ENCODE measurements around the gene CFAP69.

- TF ChIP-seq, protein P1, sequence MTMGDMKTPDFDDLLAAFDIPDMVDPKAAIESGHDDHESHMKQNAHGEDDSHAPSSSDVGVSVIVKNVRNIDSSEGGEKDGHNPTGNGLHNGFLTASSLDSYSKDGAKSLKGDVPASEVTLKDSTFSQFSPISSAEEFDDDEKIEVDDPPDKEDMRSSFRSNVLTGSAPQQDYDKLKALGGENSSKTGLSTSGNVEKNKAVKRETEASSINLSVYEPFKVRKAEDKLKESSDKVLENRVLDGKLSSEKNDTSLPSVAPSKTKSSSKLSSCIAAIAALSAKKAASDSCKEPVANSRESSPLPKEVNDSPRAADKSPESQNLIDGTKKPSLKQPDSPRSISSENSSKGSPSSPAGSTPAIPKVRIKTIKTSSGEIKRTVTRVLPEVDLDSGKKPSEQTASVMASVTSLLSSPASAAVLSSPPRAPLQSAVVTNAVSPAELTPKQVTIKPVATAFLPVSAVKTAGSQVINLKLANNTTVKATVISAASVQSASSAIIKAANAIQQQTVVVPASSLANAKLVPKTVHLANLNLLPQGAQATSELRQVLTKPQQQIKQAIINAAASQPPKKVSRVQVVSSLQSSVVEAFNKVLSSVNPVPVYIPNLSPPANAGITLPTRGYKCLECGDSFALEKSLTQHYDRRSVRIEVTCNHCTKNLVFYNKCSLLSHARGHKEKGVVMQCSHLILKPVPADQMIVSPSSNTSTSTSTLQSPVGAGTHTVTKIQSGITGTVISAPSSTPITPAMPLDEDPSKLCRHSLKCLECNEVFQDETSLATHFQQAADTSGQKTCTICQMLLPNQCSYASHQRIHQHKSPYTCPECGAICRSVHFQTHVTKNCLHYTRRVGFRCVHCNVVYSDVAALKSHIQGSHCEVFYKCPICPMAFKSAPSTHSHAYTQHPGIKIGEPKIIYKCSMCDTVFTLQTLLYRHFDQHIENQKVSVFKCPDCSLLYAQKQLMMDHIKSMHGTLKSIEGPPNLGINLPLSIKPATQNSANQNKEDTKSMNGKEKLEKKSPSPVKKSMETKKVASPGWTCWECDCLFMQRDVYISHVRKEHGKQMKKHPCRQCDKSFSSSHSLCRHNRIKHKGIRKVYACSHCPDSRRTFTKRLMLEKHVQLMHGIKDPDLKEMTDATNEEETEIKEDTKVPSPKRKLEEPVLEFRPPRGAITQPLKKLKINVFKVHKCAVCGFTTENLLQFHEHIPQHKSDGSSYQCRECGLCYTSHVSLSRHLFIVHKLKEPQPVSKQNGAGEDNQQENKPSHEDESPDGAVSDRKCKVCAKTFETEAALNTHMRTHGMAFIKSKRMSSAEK (CRISPR knock-in tag; IDR thresholded peaks at IDR 0.05; ENCODE audit: borderline replicate concordance): no peak
- no peak for TF ChIP-seq GRHL2 (CRISPR knock-in tag; IDR thresholded peaks at IDR 0.05; ENCODE audit: insufficient replicate concordance, severe bottlenecking)
- no peak for TF ChIP-seq TCF7 (CRISPR knock-in tag; IDR thresholded peaks at IDR 0.05; ENCODE audit: low read depth)
- TF ChIP-seq, protein P2, sequence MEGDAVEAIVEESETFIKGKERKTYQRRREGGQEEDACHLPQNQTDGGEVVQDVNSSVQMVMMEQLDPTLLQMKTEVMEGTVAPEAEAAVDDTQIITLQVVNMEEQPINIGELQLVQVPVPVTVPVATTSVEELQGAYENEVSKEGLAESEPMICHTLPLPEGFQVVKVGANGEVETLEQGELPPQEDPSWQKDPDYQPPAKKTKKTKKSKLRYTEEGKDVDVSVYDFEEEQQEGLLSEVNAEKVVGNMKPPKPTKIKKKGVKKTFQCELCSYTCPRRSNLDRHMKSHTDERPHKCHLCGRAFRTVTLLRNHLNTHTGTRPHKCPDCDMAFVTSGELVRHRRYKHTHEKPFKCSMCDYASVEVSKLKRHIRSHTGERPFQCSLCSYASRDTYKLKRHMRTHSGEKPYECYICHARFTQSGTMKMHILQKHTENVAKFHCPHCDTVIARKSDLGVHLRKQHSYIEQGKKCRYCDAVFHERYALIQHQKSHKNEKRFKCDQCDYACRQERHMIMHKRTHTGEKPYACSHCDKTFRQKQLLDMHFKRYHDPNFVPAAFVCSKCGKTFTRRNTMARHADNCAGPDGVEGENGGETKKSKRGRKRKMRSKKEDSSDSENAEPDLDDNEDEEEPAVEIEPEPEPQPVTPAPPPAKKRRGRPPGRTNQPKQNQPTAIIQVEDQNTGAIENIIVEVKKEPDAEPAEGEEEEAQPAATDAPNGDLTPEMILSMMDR (IDR thresholded peaks at IDR 0.05): no peak
- TF ChIP-seq ZNF263 (CRISPR knock-in tag; IDR thresholded peaks at IDR 0.05; ENCODE audit: low read depth): no peak
- no peak for TF ChIP-seq ZNF232 (CRISPR knock-in tag; IDR thresholded peaks at IDR 0.05)
- TF ChIP-seq ZNF671 (CRISPR knock-in tag; IDR thresholded peaks at IDR 0.05): no peak
- no peak for TF ChIP-seq ESRRA (CRISPR knock-in tag; IDR thresholded peaks at IDR 0.05; ENCODE audit: borderline replicate concordance)
- TF ChIP-seq MAX (CRISPR knock-in tag; IDR thresholded peaks at IDR 0.05): no peak
- no peak for TF ChIP-seq TP53 (CRISPR knock-in tag; IDR thresholded peaks at IDR 0.05)
- TF ChIP-seq IRF2 (CRISPR knock-in tag; IDR thresholded peaks at IDR 0.05; ENCODE audit: borderline replicate concordance, low read depth): no peak
Observed at GRCh38 chr7:90276033-90276728, 31.2 kb downstream of the CFAP69 start.

Data from WTC11 (cell line).